SU-DHL-6 (cell line): Measurements from ENCODE around the gene KRT77.

ENCODE experiments used
- EZH2phosphoT487 ChIP-seq: fragments of 200-600 bp; sonication (generic), shearing (Covaris generic); conservative IDR thresholded peaks from 2 replicates; pipeline ENCODE4 v1.6.1; 2018; ENCODE audit warnings: mild to moderate bottlenecking, antibody characterized with exemption, low read length, moderate library complexity, mixed read lengths
- TF ChIP-seq, protein P1 (sequence below): fragments of 200-600 bp; sonication (generic); IDR thresholded peaks from one replicate; pipeline ENCODE4 v1.5.1; 2017; ENCODE audit warnings: antibody characterized with exemption, mild to moderate bottlenecking, low read length, moderate library complexity; ENCODE audit not compliant: insufficient read depth, poor library complexity, severe bottlenecking

DNA sequence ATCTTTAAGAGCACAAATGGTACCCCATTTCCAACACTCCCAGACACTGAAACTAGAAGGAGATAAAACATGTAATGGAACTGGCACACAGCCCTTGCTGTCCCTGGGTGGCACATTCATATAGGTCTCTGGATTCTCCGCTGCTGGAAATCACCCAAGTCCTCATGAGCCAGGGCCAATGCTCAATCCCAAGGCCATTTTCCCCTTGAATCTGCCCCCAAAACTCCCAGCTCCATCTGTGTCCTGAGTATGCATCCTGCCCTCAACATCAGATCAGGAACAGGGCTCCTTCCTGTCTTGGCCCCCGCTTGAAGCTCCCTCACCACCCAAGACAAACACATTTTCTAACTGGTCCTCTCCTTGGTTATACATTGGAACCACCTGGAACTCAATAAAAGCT, 49.2 kb upstream of the KRT77 start:
- TF ChIP-seq, protein P1, sequence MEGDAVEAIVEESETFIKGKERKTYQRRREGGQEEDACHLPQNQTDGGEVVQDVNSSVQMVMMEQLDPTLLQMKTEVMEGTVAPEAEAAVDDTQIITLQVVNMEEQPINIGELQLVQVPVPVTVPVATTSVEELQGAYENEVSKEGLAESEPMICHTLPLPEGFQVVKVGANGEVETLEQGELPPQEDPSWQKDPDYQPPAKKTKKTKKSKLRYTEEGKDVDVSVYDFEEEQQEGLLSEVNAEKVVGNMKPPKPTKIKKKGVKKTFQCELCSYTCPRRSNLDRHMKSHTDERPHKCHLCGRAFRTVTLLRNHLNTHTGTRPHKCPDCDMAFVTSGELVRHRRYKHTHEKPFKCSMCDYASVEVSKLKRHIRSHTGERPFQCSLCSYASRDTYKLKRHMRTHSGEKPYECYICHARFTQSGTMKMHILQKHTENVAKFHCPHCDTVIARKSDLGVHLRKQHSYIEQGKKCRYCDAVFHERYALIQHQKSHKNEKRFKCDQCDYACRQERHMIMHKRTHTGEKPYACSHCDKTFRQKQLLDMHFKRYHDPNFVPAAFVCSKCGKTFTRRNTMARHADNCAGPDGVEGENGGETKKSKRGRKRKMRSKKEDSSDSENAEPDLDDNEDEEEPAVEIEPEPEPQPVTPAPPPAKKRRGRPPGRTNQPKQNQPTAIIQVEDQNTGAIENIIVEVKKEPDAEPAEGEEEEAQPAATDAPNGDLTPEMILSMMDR, result no peak
- no peak for TF ChIP-seq EZH2phosphoT487
